T-helper 17 cell (primary cell): ENCODE results near the gene RALGAPB. TPM values are rescaled to one million over a fixed set of nuclear protein-coding genes. Genes with fewer than 3 reads are reported as not detected.
A peak's percentile ranks its signal among the peaks of the same experiment; 100 is the strongest.
"Not testable (repeated sequence)": the region's sequence is repeated elsewhere in the genome, so short reads cannot be mapped to it uniquely, and the experiment has no call there.

Experiments used
- ATAC-seq: fragments of 150-1000 bp; cut with Tn5 transposase; 2 replicates; pipeline ENCODE4 v1.10.0; 2021; ENCODE audit warnings: mild to moderate bottlenecking, moderate library complexity
- DNase-seq, 3 donors: peaks; one replicate each; pipeline versions ENCODE4 v3.0.0 to v3.0.0-alpha.2; 2020 to 2021
- H3K9me3 ChIP-seq: one replicate; pipeline ENCODE4 v1.7.0; 2013; ENCODE audit warnings: low read length, mild to moderate bottlenecking; ENCODE audit not compliant: control insufficient read depth, poor library complexity, severe bottlenecking
- H3K27ac Mint-ChIP-seq: one replicate; pipeline ENCODE4 v1.8.0; 2022; ENCODE audit warnings: mild to moderate bottlenecking, moderate library complexity, mixed read lengths
- H3K27me3 Mint-ChIP-seq: one replicate; pipeline ENCODE4 v1.8.0; 2022; ENCODE audit warnings: mixed read lengths
- H3K36me3 Mint-ChIP-seq: one replicate; pipeline ENCODE4 v1.8.0; 2022; ENCODE audit warnings: low read depth, mixed read lengths
- H3K4me1 Mint-ChIP-seq: one replicate; pipeline ENCODE4 v1.8.0; 2022; ENCODE audit warnings: mild to moderate bottlenecking, mixed read lengths
- H3K4me3 Mint-ChIP-seq: one replicate; pipeline ENCODE4 v1.8.0; 2022; ENCODE audit warnings: mild to moderate bottlenecking, moderate library complexity, mixed read lengths
- total RNA-seq, 4 donors: library from RNA in 2 of 4; stranded (reverse) in 2 of 4; gene quantifications; one replicate each; pipeline ENCODE4 v1.2.3 and lab custom pipeline; 2022 to 2026

RALGAPB gene
- total RNA-seq, 2 donors from 2014 or later: 42.1 to 45.2 TPM

GRCh38 chr20:38452880-38453624 is 19.6 kb upstream of the RALGAPB start:
- Mint-ChIP-seq H3K36me3 (peaks cover 17% of the 10 kb centered on the region), H3K27ac (no peak overlapping the region)
- no peak for ATAC-seq

GRCh38 chr20:38453941-38454340 is 18.7 kb upstream of the RALGAPB start:
- DNase-seq: no peak
- Mint-ChIP-seq H3K27ac (no peak overlapping the region), H3K27me3 (no peaks in the 10 kb centered on the region), H3K36me3 (peaks cover 13% of the 10 kb centered on the region), H3K4me1 (peaks cover 6% of the 10 kb centered on the region), H3K4me3 (no peak overlapping the region)
- H3K9me3 ChIP-seq: no peaks in the 10 kb centered on the region
- ATAC-seq: no peak

More at GRCh38 chr20:38452880-38453624, 19.6 kb upstream of the RALGAPB start:
- no peaks in the 10 kb centered on the region for H3K9me3 ChIP-seq
- Mint-ChIP-seq H3K4me3 (no peak overlapping the region), H3K27me3 (no peaks in the 10 kb centered on the region), H3K4me1 (peaks cover 11% of the 10 kb centered on the region)
- no peak for DNase-seq

- H3K27me3 Mint-ChIP-seq: no peaks in the 10 kb centered on the region
- peaks cover 4% of the 10 kb centered on the region for H3K4me1 Mint-ChIP-seq
- H3K27ac Mint-ChIP-seq: no peak overlapping the region
- peaks cover 7% of the 10 kb centered on the region for H3K36me3 Mint-ChIP-seq
- no peaks in the 10 kb centered on the region for H3K9me3 ChIP-seq
- ATAC-seq (no peak), DNase-seq (no peak)
- H3K4me3 Mint-ChIP-seq: no peak overlapping the region
Measured at GRCh38 chr20:38454556-38455473, 17.8 kb upstream of the RALGAPB start.

DNA sequence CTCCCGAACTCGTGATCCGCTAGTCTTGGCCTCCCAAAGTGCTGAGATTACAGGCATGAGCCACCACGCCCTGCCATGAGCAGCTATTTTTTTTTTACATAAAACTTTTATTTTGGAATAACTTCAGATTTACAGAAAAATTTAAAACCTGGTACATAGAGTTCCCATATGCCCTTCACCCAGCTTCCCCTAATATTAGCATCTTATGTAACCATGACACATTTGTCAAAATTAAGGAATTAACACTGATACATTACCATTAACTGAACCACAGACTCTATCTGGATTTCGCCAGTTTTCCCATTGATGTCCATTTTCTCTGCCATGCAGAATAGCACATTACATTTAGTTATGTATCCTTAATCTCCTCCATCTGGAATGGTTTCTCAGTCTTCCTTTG is 14.3 kb upstream of the RALGAPB start:
- H3K9me3 ChIP-seq: no peaks in the 10 kb centered on the region

GRCh38 chr20:38460040-38460623 is 12.5 kb upstream of the RALGAPB start:
- ATAC-seq (no peak), DNase-seq (no peak)
- no peaks in the 10 kb centered on the region for H3K4me1 Mint-ChIP-seq
- no peaks in the 10 kb centered on the region for H3K27me3 Mint-ChIP-seq
- H3K36me3 Mint-ChIP-seq: no peaks in the 10 kb centered on the region
- no peak overlapping the region for H3K4me3 Mint-ChIP-seq
- H3K9me3 ChIP-seq: no peaks in the 10 kb centered on the region
- no peak overlapping the region for H3K27ac Mint-ChIP-seq

More for the DNA sequence above, 14.3 kb upstream of the RALGAPB start:
- Mint-ChIP-seq H3K4me1 (no peaks in the 10 kb centered on the region), H3K27me3 (no peaks in the 10 kb centered on the region), H3K36me3 (no peaks in the 10 kb centered on the region), H3K4me3 (no peak overlapping the region), H3K27ac (no peak overlapping the region)
- DNase-seq (no peak), ATAC-seq (no peak)

DNA sequence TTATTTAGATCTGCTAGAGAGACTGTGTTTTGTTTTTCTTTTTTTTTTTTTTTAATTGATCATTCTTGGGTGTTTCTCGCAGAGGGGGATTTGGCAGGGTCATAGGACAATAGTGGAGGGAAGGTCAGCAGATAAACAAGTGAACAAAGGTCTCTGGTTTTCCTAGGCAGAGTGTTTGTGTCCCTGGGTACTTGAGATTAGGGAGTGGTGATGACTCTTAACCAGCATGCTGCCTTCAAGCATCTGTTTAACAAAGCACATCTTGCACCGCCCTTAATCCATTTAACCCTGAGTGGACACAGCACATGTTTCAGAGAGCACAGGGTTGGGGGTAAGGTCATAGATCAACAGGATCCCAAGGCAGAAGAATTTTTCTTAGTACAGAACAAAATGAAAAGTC is 12.0 kb upstream of the RALGAPB start:
- H3K4me1 Mint-ChIP-seq, ATAC-seq, H3K27ac Mint-ChIP-seq, DNase-seq, H3K9me3 ChIP-seq, H3K27me3 Mint-ChIP-seq, H3K4me3 Mint-ChIP-seq, H3K36me3 Mint-ChIP-seq: not testable (repeated sequence)

GRCh38 chr20:38461167-38461566 is 11.5 kb upstream of the RALGAPB start:
- H3K36me3 Mint-ChIP-seq, H3K4me3 Mint-ChIP-seq, H3K27me3 Mint-ChIP-seq, DNase-seq, H3K27ac Mint-ChIP-seq, ATAC-seq, H3K4me1 Mint-ChIP-seq, H3K9me3 ChIP-seq: not testable (repeated sequence)

DNA sequence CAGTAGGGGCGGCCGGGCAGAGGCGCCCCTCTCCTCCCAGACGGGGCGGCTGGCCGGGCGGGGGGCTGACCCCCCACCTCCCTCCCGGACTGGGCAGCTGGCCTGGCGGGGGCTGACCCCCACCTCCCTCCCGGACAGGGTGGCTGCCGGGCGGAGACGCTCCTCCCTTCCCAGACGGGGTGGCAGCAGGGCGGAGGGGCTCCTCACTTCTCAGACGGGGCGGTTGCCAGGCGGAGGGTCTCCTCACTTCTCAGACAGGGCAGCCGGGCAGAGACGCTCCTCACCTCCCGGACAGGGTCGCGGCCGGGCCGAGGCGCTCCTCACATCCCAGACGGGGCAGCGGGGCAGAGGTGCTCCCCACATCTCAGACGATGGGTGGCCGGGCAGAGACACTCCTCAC is 11.1 kb upstream of the RALGAPB start:
- not testable (repeated sequence) for H3K27ac Mint-ChIP-seq, H3K4me3 Mint-ChIP-seq, DNase-seq

DNA sequence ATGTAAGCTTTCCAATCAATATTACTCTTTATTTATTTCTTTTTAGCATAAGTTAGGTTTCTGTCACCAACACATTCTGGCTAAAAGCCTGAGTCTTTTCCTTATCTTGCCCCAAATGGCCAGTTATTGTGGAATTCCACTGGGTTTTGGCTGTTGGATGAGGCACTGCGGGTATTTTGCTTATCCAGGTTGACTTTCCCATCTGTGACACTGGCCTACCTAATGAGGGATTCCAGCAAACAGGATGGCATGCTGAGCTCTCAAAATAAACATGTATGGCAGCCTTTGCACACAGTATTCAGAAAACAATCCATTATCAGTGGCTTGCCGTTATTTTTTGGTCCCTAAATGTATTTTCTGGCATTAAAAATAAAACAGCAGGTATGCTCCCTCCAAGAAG is 6.5 kb upstream of the RALGAPB start:
- H3K4me1 Mint-ChIP-seq: peaks cover 3% of the 10 kb centered on the region
- no peak overlapping the region for H3K27ac Mint-ChIP-seq
- H3K36me3 Mint-ChIP-seq: no peaks in the 10 kb centered on the region
- DNase-seq (no peak), ATAC-seq (no peak)
- H3K9me3 ChIP-seq: no peaks in the 10 kb centered on the region
- no peak overlapping the region for H3K4me3 Mint-ChIP-seq
- H3K27me3 Mint-ChIP-seq: no peaks in the 10 kb centered on the region

More for the DNA sequence above, 11.1 kb upstream of the RALGAPB start:
- ATAC-seq, H3K4me1 Mint-ChIP-seq, H3K36me3 Mint-ChIP-seq, H3K27me3 Mint-ChIP-seq, H3K9me3 ChIP-seq: not testable (repeated sequence)

GRCh38 chr20:38466983-38467382 is 5.7 kb upstream of the RALGAPB start:
- H3K9me3 ChIP-seq: no peaks in the 10 kb centered on the region
- Mint-ChIP-seq H3K4me1 (peaks cover 7% of the 10 kb centered on the region), H3K27ac (no peak overlapping the region), H3K27me3 (no peaks in the 10 kb centered on the region), H3K36me3 (no peaks in the 10 kb centered on the region), H3K4me3 (no peak overlapping the region)
- no peak for ATAC-seq
- no peak for DNase-seq

- Mint-ChIP-seq H3K4me3 (peak overlapping the region; percentile 92), H3K27me3 (no peaks in the 10 kb centered on the region), H3K36me3 (no peaks in the 10 kb centered on the region), H3K27ac (peak overlapping the region; percentile 95), H3K4me1 (peaks cover 31% of the 10 kb centered on the region)
- no peaks in the 10 kb centered on the region for H3K9me3 ChIP-seq
- DNase-seq: no peak
- no peak for ATAC-seq
Measured at GRCh38 chr20:38471245-38471644, 1.4 kb upstream of the RALGAPB start.

GRCh38 chr20:38471987-38472512 is 593 bp upstream of the RALGAPB start:
- Mint-ChIP-seq H3K36me3 (no peaks in the 10 kb centered on the region), H3K4me3 (peak overlapping the region; percentile 92), H3K27me3 (no peaks in the 10 kb centered on the region), H3K27ac (peak overlapping the region; percentile 95), H3K4me1 (peaks cover 36% of the 10 kb centered on the region)
- DNase-seq (no peak), ATAC-seq (peak; percentile 14)
- no peaks in the 10 kb centered on the region for H3K9me3 ChIP-seq

GRCh38 chr20:38473367-38473795 is 738 bp downstream of the RALGAPB start:
- Mint-ChIP-seq H3K27ac (peak overlapping the region; percentile 95), H3K36me3 (no peaks in the 10 kb centered on the region), H3K27me3 (no peaks in the 10 kb centered on the region), H3K4me3 (peak overlapping the region; percentile 92), H3K4me1 (peaks cover 40% of the 10 kb centered on the region)
- ATAC-seq: no peak
- no peak for DNase-seq
- H3K9me3 ChIP-seq: no peaks in the 10 kb centered on the region
